ENCODE data around the gene IFITM10.

IFITM10 gene

GRCh38 chr11:1785749-1786413 lies 35.5 kb upstream of the IFITM10 start:
- H3K4me3 ChIP-seq (ENCODE audit: low read length) = no peak overlapping the region
- TF ChIP-seq CTCF (conservative IDR thresholded peaks at IDR 0.05; ENCODE audit: low read depth, low read length) = no peak
- no peak for DNase-seq (ENCODE audit: low read depth)

GRCh38 chr11:1784761-1785650 lies 34.6 kb upstream of the IFITM10 start:
- H3K4me3 ChIP-seq (ENCODE audit: low read length) = no peak overlapping the region
- no peak for DNase-seq (ENCODE audit: low read depth)
- TF ChIP-seq CTCF (conservative IDR thresholded peaks at IDR 0.05; ENCODE audit: low read depth, low read length) = no peak

GRCh38 chr11:1783725-1784529 lies 33.5 kb upstream of the IFITM10 start:
- no peak for TF ChIP-seq CTCF (conservative IDR thresholded peaks at IDR 0.05; ENCODE audit: low read depth, low read length)
- DNase-seq (ENCODE audit: low read depth) = no peak
- H3K4me3 ChIP-seq (ENCODE audit: low read length) = no peak overlapping the region

GRCh38 chr11:1782831-1783724 lies 32.7 kb upstream of the IFITM10 start:
- no peak overlapping the region for H3K4me3 ChIP-seq (ENCODE audit: low read length)
- peak; percentile 75 for DNase-seq (ENCODE audit: low read depth)
- no peak for TF ChIP-seq CTCF (conservative IDR thresholded peaks at IDR 0.05; ENCODE audit: low read depth, low read length)

- H3K4me3 ChIP-seq (ENCODE audit: low read length) = no peak overlapping the region
- no peak for TF ChIP-seq CTCF (conservative IDR thresholded peaks at IDR 0.05; ENCODE audit: low read depth, low read length)
- DNase-seq (ENCODE audit: low read depth) = no peak
Measured at GRCh38 chr11:1782031-1782590, 31.7 kb upstream of the IFITM10 start.

- DNase-seq (ENCODE audit: low read depth) = no peak
- H3K4me3 ChIP-seq (ENCODE audit: low read length) = no peak overlapping the region
- TF ChIP-seq CTCF (conservative IDR thresholded peaks at IDR 0.05; ENCODE audit: low read depth, low read length) = no peak
Measured at GRCh38 chr11:1781593-1781975, 31.2 kb upstream of the IFITM10 start.

All from retinal pigment epithelial cell (primary cell).